ENCODE results near the gene SOX10. TPM values are rescaled to one million over a fixed set of nuclear protein-coding genes. Genes with fewer than 3 reads are reported as not detected.

SOX10 gene
- total RNA-seq, 1 experiment from 2014 or later, result not detected

DNA sequence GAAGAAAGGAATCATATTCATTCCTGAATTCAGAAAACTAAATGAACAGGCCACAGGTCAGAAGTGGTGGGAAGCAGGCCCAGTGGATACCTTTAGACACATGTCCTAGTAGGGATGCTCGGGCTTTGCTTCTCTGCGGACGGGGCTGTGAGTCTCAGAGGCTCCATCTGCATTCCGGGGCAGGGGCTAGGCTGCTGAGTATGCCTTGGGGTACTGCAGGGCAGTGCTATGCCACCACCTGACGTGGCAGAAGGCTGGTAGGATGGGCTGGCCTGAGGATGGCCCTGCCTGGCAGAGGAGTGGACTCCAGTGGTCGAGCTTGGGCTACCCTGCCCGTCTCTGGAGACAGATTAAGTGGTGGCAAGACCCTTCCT, 40.5 kb downstream of the SOX10 start:
- no peaks in the 10 kb centered on the region for H3K27me3 ChIP-seq (replicated peaks; ENCODE audit: control insufficient read depth, insufficient read depth, low read length)
- H3K36me3 ChIP-seq (ENCODE audit: control insufficient read depth, insufficient read depth, low read length), result no peaks in the 10 kb centered on the region
- H3K4me3 ChIP-seq (ENCODE audit: low read depth, low read length), result no peak overlapping the region
- TF ChIP-seq, protein P1, sequence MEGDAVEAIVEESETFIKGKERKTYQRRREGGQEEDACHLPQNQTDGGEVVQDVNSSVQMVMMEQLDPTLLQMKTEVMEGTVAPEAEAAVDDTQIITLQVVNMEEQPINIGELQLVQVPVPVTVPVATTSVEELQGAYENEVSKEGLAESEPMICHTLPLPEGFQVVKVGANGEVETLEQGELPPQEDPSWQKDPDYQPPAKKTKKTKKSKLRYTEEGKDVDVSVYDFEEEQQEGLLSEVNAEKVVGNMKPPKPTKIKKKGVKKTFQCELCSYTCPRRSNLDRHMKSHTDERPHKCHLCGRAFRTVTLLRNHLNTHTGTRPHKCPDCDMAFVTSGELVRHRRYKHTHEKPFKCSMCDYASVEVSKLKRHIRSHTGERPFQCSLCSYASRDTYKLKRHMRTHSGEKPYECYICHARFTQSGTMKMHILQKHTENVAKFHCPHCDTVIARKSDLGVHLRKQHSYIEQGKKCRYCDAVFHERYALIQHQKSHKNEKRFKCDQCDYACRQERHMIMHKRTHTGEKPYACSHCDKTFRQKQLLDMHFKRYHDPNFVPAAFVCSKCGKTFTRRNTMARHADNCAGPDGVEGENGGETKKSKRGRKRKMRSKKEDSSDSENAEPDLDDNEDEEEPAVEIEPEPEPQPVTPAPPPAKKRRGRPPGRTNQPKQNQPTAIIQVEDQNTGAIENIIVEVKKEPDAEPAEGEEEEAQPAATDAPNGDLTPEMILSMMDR (IDR thresholded peaks at IDR 0.05; ENCODE audit: insufficient read depth in 1 of 2, low read depth in 1 of 2, low read length in 1 of 2, severe bottlenecking in 1 of 2, unreplicated experiment in 1 of 2), result no peak
- no peaks in the 10 kb centered on the region for H3K4me1 ChIP-seq
- POLR2A ChIA-PET, result no interaction called here
- Mint-ChIP-seq H3K4me1 (ENCODE audit: low read depth, unreplicated experiment) (no peaks in the 10 kb centered on the region), H3K27me3 (ENCODE audit: insufficient read depth, unreplicated experiment) (no peaks in the 10 kb centered on the region), H3K27ac (ENCODE audit: unreplicated experiment) (no peak overlapping the region), H3K9me3 (ENCODE audit: unreplicated experiment) (no peaks in the 10 kb centered on the region), H3K36me3 (ENCODE audit: insufficient read depth, unreplicated experiment) (peaks cover 38% of the 10 kb centered on the region), H3K4me3 (ENCODE audit: unreplicated experiment) (no peak overlapping the region)
- DNase-seq, result no peak
- CTCF ChIA-PET, result no interaction called here
- H3K9me3 ChIP-seq, result no peaks in the 10 kb centered on the region
- intact Hi-C loops (cut with micrococcal nuclease; ENCODE audit: unreplicated experiment), result no loop called here
- BruUV-seq (replicated peaks), result TSS peak; percentile 17

DNA sequence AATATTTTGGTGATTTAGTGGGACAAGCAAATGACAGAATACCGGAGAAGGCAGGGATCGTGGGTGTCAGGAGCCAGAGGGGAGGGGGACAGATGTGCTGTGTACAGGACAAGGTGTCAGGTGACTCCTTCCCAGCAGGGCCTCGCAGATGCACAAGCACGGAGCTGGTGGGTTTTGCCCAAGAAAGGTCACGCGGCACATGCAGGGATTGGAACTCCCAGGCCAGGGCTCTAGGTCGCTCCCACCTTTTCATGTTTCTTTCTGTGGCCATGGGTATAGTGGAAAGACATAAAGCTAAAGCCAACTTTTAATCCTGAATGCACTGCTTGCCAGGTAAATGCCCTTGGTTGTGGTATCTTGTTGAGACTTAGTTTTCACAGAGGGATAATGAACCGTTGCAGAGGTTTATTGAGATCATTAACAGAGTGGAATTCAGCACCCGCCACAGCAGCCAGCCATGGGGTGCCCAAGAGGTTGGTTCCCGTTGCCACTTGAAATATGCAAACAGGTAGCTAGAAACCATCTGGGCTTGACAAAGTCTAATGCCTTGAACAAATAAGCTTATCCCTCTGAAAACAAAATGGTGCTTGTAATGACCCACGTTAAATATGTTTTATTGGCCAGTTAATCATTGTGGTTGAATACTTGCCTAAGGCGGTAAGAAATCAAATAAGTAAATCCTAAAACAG, 41.1 kb downstream of the SOX10 start:
- H3K4me1 ChIP-seq, result no peaks in the 10 kb centered on the region
- Mint-ChIP-seq H3K4me1 (ENCODE audit: low read depth, unreplicated experiment) (no peaks in the 10 kb centered on the region), H3K4me3 (ENCODE audit: unreplicated experiment) (no peak overlapping the region), H3K27ac (ENCODE audit: unreplicated experiment) (no peak overlapping the region), H3K36me3 (ENCODE audit: insufficient read depth, unreplicated experiment) (peaks cover 44% of the 10 kb centered on the region), H3K9me3 (ENCODE audit: unreplicated experiment) (no peaks in the 10 kb centered on the region), H3K27me3 (ENCODE audit: insufficient read depth, unreplicated experiment) (no peaks in the 10 kb centered on the region)
- CTCF ChIA-PET, result no interaction called here
- H3K36me3 ChIP-seq (ENCODE audit: control insufficient read depth, insufficient read depth, low read length), result no peaks in the 10 kb centered on the region
- no peak for DNase-seq
- no peaks in the 10 kb centered on the region for H3K9me3 ChIP-seq
- POLR2A ChIA-PET, result no interaction called here
- TF ChIP-seq, protein P1 (IDR thresholded peaks at IDR 0.05; ENCODE audit: insufficient read depth in 1 of 2, low read depth in 1 of 2, low read length in 1 of 2, severe bottlenecking in 1 of 2, unreplicated experiment in 1 of 2), result no peak
- no TSS peak for BruUV-seq (replicated peaks)
- intact Hi-C loops (cut with micrococcal nuclease; ENCODE audit: unreplicated experiment), result no loop called here
- no peak overlapping the region for H3K4me3 ChIP-seq (ENCODE audit: low read depth, low read length)
- no peaks in the 10 kb centered on the region for H3K27me3 ChIP-seq (replicated peaks; ENCODE audit: control insufficient read depth, insufficient read depth, low read length)

DNA sequence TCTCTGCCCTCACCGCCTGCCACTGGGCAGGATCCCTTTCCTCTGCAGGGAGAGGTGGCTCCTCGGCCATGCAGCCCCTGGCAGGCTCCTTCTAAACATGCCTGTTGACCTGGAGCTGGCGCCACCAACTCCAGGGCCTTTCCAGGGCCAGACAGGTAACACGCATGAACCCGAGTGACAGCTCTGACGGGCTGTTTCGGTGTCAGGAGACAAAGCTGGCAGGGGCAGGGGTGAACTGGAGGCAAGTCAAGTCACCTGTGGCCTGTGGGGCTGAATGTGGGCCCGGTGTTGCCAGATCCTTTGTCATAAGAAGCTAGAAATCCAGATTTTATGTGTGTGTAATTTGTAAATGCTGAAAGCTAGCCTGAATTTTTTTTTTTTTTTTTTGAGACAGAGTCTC, 42.2 kb downstream of the SOX10 start:
- peaks cover 55% of the 10 kb centered on the region for H3K36me3 Mint-ChIP-seq (ENCODE audit: insufficient read depth, unreplicated experiment)
- ChIA-PET CTCF (no interaction called here), POLR2A (no interaction called here)
- intact Hi-C loops (cut with micrococcal nuclease; ENCODE audit: unreplicated experiment), result no loop called here
- Histone ChIP-seq H3K4me3 (ENCODE audit: low read depth, low read length) (no peak overlapping the region), H3K27me3 (replicated peaks; ENCODE audit: control insufficient read depth, insufficient read depth, low read length) (no peaks in the 10 kb centered on the region), H3K9me3 (no peaks in the 10 kb centered on the region), H3K36me3 (ENCODE audit: control insufficient read depth, insufficient read depth, low read length) (no peaks in the 10 kb centered on the region), H3K4me1 (no peaks in the 10 kb centered on the region)
- no peak overlapping the region for H3K4me3 Mint-ChIP-seq (ENCODE audit: unreplicated experiment)
- TF ChIP-seq, protein P1 (IDR thresholded peaks at IDR 0.05; ENCODE audit: insufficient read depth in 1 of 2, low read depth in 1 of 2, low read length in 1 of 2, severe bottlenecking in 1 of 2, unreplicated experiment in 1 of 2), result no peak
- H3K4me1 Mint-ChIP-seq (ENCODE audit: low read depth, unreplicated experiment), result no peaks in the 10 kb centered on the region
- no peaks in the 10 kb centered on the region for H3K9me3 Mint-ChIP-seq (ENCODE audit: unreplicated experiment)
- H3K27ac Mint-ChIP-seq (ENCODE audit: unreplicated experiment), result no peak overlapping the region
- DNase-seq, result no peak
- BruUV-seq (replicated peaks), result no TSS peak
- no peaks in the 10 kb centered on the region for H3K27me3 Mint-ChIP-seq (ENCODE audit: insufficient read depth, unreplicated experiment)

All from Caco-2 (cell line).